Fibroblast of lung (primary cell): ENCODE results near the gene CTNNBIP1. TPM values are rescaled to one million over a fixed set of nuclear protein-coding genes. Genes with fewer than 3 reads are reported as not detected.

Source experiments
- DNase-seq, 2 donors: peaks; one replicate each; pipeline versions ENCODE4 v3.0.0 to v3.0.0-alpha.2; 2010; ENCODE audit warnings: low read depth in 2 of 2
- H2AFZ ChIP-seq: 2 replicates; pipeline ENCODE4 v1.5.1; 2012; ENCODE audit warnings: low read length, control low read depth, inconsistent platforms
- H3K27ac ChIP-seq: 2 replicates; pipeline ENCODE4 v1.5.1; 2011; ENCODE audit warnings: low read length, control low read depth; ENCODE audit not compliant: insufficient read depth
- H3K27me3 ChIP-seq: 2 replicates; pipeline ENCODE4 v1.5.1; 2011; ENCODE audit warnings: mild to moderate bottlenecking, low read length; ENCODE audit not compliant: control insufficient read depth, insufficient read depth
- H3K36me3 ChIP-seq: 2 replicates; pipeline ENCODE4 v1.5.1; 2011; ENCODE audit warnings: low read length; ENCODE audit not compliant: control insufficient read depth, insufficient read depth
- H3K4me1 ChIP-seq: 2 replicates; pipeline ENCODE4 v1.5.1; 2011; ENCODE audit warnings: low read length; ENCODE audit not compliant: control insufficient read depth, insufficient read depth; ENCODE audit errors: extremely low read depth
- H3K4me2 ChIP-seq: 2 replicates; pipeline ENCODE4 v1.5.1; 2011; ENCODE audit warnings: low read length, control low read depth; ENCODE audit not compliant: insufficient read depth; ENCODE audit errors: extremely low read depth
- H3K4me3 ChIP-seq, 4 experiments: fragments of 200-600 bp in 1 of 4; sonication (generic) in 1 of 4; replicated peaks in 1 of 4; 2 replicates each; pipeline ENCODE4 v1.5.1; 2011 to 2016; ENCODE audit warnings: low read length in 4 of 4, low read depth in 3 of 4, mild to moderate bottlenecking in 3 of 4, control low read depth in 2 of 4, inconsistent platforms in 1 of 4, mixed read lengths in 1 of 4; ENCODE audit not compliant: insufficient read depth in 1 of 4; ENCODE audit errors: control extremely low read depth in 1 of 4
- H3K79me2 ChIP-seq: 2 replicates; pipeline ENCODE4 v1.5.1; 2012; ENCODE audit warnings: mild to moderate bottlenecking, low read length, inconsistent platforms; ENCODE audit not compliant: control insufficient read depth, insufficient read depth
- H3K9ac ChIP-seq: 2 replicates; pipeline ENCODE4 v1.5.1; 2011; ENCODE audit warnings: mild to moderate bottlenecking, low read length, control low read depth; ENCODE audit not compliant: insufficient read depth
- H3K9me3 ChIP-seq: 2 replicates; pipeline ENCODE4 v1.5.1; 2012; ENCODE audit warnings: low read depth, low read length; ENCODE audit not compliant: control insufficient read depth, insufficient read depth
- H4K20me1 ChIP-seq: 2 replicates; pipeline ENCODE4 v1.5.1; 2011; ENCODE audit warnings: low read length; ENCODE audit not compliant: control insufficient read depth, insufficient read depth; ENCODE audit errors: extremely low read depth
- EZH2 ChIP-seq: IDR thresholded peaks from 2 replicates; pipeline ENCODE4 v1.5.1; 2012; ENCODE audit warnings: low read length, control low read depth, mild to moderate bottlenecking; ENCODE audit errors: missing control alignments
- polyA plus RNA-seq, 2 donors: library from polyadenylated mRNA; depleted of rRNA in 1 of 2; stranded (reverse) in 1 of 2; unstranded in 1 of 2; fragments of >200 nt; gene quantifications; 2 replicates each; pipeline ENCODE4 v1.2.1, GENCODE V29; 2011 to 2012; ENCODE audit warnings: missing spikeins in 1 of 2
- total RNA-seq: library from RNA; depleted of rRNA; stranded (reverse); fragments of >200 nt; gene quantifications from 2 replicates; pipeline ENCODE4 v1.2.1, GENCODE V29; 2014
- TF ChIP-seq, protein P1 (sequence below), 2 donors: IDR thresholded peaks in 1 of 2; conservative IDR thresholded peaks in 1 of 2; 1 replicate in 1 of 2; 2 replicates in 1 of 2; pipeline ENCODE4 v1.5.1; 2011 to 2012; ENCODE audit warnings: low read length in 2 of 2, control low read depth in 1 of 2, inconsistent platforms in 1 of 2, low read depth in 1 of 2, mild to moderate bottlenecking in 1 of 2

The CTNNBIP1 gene
- total and polyA plus RNA-seq, 2 donors (not counting 1 experiment from before 2014, with no cell fraction given): 16.5 to 19.0 TPM

DNA sequence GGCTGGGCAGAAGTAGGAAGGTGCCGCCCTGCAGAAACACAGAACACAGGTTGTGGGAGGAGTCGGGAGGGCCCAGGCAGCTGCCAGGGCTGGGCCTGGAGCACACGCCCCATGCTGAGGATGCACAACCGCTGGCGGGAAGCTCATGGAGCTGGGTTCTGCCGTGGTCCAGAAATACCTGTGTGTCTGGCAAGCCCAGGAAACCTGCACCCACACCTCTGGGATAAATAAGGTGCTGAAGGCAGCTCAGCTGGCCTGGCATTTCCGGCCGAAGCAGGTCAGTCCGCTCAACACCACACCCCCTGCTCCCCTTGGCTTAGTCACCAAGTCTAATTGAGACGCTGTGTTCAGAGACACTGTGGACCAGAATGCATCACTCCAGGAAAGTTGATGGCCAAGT lies 32.1 kb downstream of the CTNNBIP1 start:
- H3K36me3 ChIP-seq: no peaks in the 10 kb centered on the region
- no peaks in the 10 kb centered on the region for H3K27me3 ChIP-seq
- TF ChIP-seq EZH2: no peak
- TF ChIP-seq, protein P1, sequence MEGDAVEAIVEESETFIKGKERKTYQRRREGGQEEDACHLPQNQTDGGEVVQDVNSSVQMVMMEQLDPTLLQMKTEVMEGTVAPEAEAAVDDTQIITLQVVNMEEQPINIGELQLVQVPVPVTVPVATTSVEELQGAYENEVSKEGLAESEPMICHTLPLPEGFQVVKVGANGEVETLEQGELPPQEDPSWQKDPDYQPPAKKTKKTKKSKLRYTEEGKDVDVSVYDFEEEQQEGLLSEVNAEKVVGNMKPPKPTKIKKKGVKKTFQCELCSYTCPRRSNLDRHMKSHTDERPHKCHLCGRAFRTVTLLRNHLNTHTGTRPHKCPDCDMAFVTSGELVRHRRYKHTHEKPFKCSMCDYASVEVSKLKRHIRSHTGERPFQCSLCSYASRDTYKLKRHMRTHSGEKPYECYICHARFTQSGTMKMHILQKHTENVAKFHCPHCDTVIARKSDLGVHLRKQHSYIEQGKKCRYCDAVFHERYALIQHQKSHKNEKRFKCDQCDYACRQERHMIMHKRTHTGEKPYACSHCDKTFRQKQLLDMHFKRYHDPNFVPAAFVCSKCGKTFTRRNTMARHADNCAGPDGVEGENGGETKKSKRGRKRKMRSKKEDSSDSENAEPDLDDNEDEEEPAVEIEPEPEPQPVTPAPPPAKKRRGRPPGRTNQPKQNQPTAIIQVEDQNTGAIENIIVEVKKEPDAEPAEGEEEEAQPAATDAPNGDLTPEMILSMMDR (conservative IDR thresholded peaks at IDR 0.05 in 1 of 2, IDR thresholded peaks at IDR 0.05 in 1 of 2; ENCODE audit: low read depth in 1 of 2, low read length in 2 of 2): no peak
- H3K9me3 ChIP-seq: no peaks in the 10 kb centered on the region
- no peak overlapping the region for H3K4me3 ChIP-seq
- H3K27ac ChIP-seq: no peak overlapping the region
- peaks cover 12% of the 10 kb centered on the region for H3K4me1 ChIP-seq
- H3K4me2 ChIP-seq: no peak overlapping the region
- H3K79me2 ChIP-seq: no peaks in the 10 kb centered on the region
- H4K20me1 ChIP-seq: no peaks in the 10 kb centered on the region
- no peak for DNase-seq
- H2AFZ ChIP-seq: no peak overlapping the region
- no peak overlapping the region for H3K9ac ChIP-seq

DNA sequence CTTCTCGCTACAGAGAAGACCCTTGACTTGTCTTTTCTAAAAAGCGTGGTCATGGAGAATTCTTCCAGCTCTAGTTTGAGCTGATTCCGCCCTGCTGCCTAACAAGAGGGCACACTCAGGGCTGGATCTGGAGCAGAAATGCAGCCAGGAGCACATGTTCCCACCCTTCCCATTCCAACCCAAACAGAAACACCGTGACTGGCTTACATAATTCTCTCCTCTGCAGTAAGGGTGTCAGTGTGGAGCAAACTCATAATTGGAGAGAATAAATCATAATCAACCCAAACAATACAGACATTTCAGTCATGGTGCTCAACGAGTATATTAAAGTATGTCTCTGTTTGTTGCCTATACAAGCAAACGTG lies 34.5 kb downstream of the CTNNBIP1 start:
- Histone ChIP-seq H3K4me2 (no peak overlapping the region), H2AFZ (no peak overlapping the region), H3K9ac (no peak overlapping the region), H3K9me3 (no peaks in the 10 kb centered on the region), H3K4me1 (peaks cover 2% of the 10 kb centered on the region), H3K36me3 (no peaks in the 10 kb centered on the region), H3K27me3 (no peaks in the 10 kb centered on the region), H3K27ac (no peak overlapping the region), H3K4me3 (no peak overlapping the region), H3K79me2 (no peaks in the 10 kb centered on the region), H4K20me1 (no peaks in the 10 kb centered on the region)
- TF ChIP-seq, protein P1 (conservative IDR thresholded peaks at IDR 0.05 in 1 of 2, IDR thresholded peaks at IDR 0.05 in 1 of 2; ENCODE audit: low read depth in 1 of 2, low read length in 2 of 2): no peak
- TF ChIP-seq EZH2: no peak
- no peak for DNase-seq

DNA sequence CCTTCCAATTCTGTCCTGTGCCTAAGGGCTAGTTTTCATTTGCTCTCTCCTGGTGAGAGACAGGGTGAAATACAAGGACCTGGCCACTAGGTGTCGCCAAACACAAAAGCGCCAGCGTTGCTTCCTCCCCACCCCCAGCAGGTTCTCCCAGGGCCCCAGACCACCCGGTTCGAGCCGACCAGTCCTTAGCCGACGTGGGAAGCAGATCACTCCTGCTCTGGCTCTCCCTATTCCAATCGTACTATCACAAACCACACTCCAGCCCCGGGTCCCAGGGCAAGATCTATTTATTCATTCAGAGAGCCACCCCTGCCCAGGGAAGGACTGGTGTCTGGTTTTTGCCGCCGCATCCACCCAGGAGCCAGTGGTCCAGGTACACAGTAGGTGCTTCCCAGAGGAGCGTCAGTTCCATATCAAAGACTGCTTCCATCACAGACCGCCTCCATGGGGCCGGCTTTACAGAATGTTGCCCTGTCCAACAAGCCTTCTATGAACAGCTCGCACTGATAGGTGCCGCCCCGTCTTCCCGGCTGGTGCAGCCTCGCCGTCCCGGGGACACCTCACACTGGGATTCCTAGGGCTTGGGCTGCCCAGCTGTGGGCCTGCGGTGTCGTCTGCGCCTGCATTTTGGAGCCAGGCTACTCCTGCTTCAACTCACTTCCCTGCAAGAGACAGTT lies 35.0 kb downstream of the CTNNBIP1 start:
- DNase-seq: peak; percentile 51 to 72
- Histone ChIP-seq H3K9ac (no peak overlapping the region), H3K27ac (no peak overlapping the region), H3K4me3 (peak overlapping the region in 1 of 4 experiments; percentile 34), H2AFZ (peak overlapping the region; percentile 19), H3K4me2 (peak overlapping the region; percentile 48), H3K4me1 (peaks cover 2% of the 10 kb centered on the region), H3K79me2 (no peaks in the 10 kb centered on the region), H3K36me3 (no peaks in the 10 kb centered on the region), H4K20me1 (no peaks in the 10 kb centered on the region), H3K9me3 (no peaks in the 10 kb centered on the region), H3K27me3 (no peaks in the 10 kb centered on the region)
- TF ChIP-seq, protein P1 (conservative IDR thresholded peaks at IDR 0.05 in 1 of 2, IDR thresholded peaks at IDR 0.05 in 1 of 2; ENCODE audit: low read depth in 1 of 2, low read length in 2 of 2): peak; percentile 90 to 96
- TF ChIP-seq EZH2: no peak
